ENCODE data around the gene TRIM5. TPM values are rescaled to one million over a fixed set of nuclear protein-coding genes. Genes with fewer than 3 reads are reported as not detected.

Gene TRIM5, protein sequence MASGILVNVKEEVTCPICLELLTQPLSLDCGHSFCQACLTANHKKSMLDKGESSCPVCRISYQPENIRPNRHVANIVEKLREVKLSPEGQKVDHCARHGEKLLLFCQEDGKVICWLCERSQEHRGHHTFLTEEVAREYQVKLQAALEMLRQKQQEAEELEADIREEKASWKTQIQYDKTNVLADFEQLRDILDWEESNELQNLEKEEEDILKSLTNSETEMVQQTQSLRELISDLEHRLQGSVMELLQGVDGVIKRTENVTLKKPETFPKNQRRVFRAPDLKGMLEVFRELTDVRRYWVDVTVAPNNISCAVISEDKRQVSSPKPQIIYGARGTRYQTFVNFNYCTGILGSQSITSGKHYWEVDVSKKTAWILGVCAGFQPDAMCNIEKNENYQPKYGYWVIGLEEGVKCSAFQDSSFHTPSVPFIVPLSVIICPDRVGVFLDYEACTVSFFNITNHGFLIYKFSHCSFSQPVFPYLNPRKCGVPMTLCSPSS
- 10 to 100 TPM; 15.3 to 19.2 (median 18.2) TPM for total RNA-seq
- long read RNA-seq, partial matches to known transcripts: 1 of 4 reads
- long read RNA-seq, other reads (novel, unspliced or antisense): 2 of 4 reads

DNA sequence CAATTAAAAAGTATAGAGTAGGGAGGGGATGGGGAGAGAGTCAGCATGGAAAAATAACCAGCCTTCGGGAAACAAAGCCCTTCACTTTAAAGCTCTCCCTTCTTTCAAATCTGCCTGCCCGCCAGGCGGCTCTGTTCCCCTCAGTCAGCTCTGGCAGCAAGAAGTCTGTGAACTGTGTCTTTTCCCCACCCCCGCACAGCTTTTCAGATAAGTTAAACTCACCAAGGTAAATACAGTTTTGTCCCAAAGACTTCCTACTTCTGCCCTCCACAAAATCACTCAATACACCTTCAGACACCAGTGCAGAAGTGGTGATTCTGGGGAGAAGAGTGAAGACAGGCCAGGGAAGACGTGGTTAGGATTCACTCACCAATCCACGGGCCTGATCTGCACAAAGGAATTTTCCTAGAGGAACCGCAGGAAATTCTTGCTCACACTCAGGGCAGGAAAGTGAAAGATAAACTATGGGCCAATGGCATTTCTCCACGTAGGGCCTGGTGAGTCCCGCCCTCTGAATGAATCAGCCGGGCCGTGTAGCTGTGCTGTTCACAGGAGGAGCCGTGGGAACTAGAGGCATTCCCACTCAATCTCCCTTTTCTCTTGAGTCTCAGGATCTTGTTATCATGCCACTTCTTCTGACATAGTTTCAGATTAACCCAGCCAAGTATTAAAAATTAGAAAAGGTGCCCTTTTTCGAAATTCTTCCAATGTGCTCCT, at the start of gene TRIM5:
Gene TRIM5 (minus strand): TSS at position 429 of the 717 bp plus-strand sequence. CDS start 4,897 bp downstream, outside the sequence.
- H3K4me3 ChIP-seq: peak within 1 kb of the TSS; percentile 38 to 63 (median 53)
- intact Hi-C loops (cut with DNase I): no loop called here
- ATAC-seq: peak; percentile 95 to 98 (median 96)
- H3K27ac ChIP-seq: peak within 1 kb of the TSS; percentile 86 to 93 (median 91)
- peaks cover 0 to 4% (median 0%) of the 10 kb centered on the region in 4 donors for H3K36me3 ChIP-seq
- TF ChIP-seq, protein P1, sequence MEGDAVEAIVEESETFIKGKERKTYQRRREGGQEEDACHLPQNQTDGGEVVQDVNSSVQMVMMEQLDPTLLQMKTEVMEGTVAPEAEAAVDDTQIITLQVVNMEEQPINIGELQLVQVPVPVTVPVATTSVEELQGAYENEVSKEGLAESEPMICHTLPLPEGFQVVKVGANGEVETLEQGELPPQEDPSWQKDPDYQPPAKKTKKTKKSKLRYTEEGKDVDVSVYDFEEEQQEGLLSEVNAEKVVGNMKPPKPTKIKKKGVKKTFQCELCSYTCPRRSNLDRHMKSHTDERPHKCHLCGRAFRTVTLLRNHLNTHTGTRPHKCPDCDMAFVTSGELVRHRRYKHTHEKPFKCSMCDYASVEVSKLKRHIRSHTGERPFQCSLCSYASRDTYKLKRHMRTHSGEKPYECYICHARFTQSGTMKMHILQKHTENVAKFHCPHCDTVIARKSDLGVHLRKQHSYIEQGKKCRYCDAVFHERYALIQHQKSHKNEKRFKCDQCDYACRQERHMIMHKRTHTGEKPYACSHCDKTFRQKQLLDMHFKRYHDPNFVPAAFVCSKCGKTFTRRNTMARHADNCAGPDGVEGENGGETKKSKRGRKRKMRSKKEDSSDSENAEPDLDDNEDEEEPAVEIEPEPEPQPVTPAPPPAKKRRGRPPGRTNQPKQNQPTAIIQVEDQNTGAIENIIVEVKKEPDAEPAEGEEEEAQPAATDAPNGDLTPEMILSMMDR (IDR thresholded peaks at IDR 0.05): peak; percentile 57 to 65 (median 60)
- peak; percentile 75 for TF ChIP-seq POLR2A (IDR thresholded peaks at IDR 0.05)
- H3K9me3 ChIP-seq: no peaks in the 10 kb centered on the region
- peak; percentile 85 to 90 (median 87) for DNase-seq
- under 1% methylated on average over 13 of the region's 13 CpGs for WGBS (ENCODE audit: insufficient coverage, low coverage, low lambda C conversion rate, missing lambda C conversion rate)
- H3K27me3 ChIP-seq: no peaks in the 10 kb centered on the region
- peaks cover 0 to 10% (median 0%) of the 10 kb centered on the region in 4 donors for H3K4me1 ChIP-seq

DNA sequence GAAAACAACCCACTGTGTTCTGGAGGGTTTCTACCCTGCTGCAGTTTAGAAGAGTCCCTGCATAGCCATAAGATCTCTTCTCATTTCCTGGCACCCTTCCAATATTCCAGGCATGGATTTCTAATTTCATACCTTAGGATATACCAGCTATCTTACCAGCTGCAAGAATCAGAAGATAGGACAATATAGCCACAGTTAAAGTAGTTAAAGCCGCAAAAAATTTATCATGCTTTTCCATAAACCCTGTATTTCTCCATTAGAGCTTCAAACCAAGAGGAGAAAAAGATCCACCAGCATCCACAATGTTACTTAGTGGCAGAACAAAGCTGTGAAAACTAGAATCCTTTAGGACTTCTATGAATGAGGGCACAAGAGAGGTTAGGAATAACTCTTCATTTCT, 42.8 kb upstream of the TRIM5 start:
- WGBS (ENCODE audit: insufficient coverage, low coverage, low lambda C conversion rate, missing lambda C conversion rate): 77% methylated on average over 1 of the region's 1 CpG
- intact Hi-C loops (cut with DNase I): no loop called here
- TF ChIP-seq POLR2A (IDR thresholded peaks at IDR 0.05): no peak
- TF ChIP-seq, protein P1 (IDR thresholded peaks at IDR 0.05): no peak
- Histone ChIP-seq H3K36me3 (no peaks in the 10 kb centered on the region), H3K27me3 (no peaks in the 10 kb centered on the region), H3K9me3 (no peaks in the 10 kb centered on the region), H3K27ac (no peak overlapping the region), H3K4me1 (no peaks in the 10 kb centered on the region), H3K4me3 (no peak overlapping the region)
- ATAC-seq (no peak), DNase-seq (no peak)

DNA sequence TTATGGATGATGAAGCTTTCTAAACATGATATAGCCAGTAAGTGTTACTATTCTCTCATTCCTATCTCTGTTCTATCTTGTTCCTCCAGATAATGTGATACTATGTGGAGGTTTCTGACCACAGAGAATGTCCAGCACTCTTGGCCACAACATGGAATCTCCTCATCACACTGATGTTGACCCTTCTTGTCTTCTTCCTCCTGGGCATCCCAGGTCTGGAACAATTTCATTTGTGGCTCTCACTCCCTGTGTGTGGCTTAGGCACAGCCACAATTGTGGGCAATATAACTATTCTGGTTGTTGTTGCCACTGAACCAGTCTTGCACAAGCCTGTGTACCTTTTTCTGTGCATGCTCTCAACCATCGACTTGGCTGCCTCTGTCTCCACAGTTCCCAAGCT, 41.5 kb upstream of the TRIM5 start:
- intact Hi-C loops (cut with DNase I): no loop called here
- Histone ChIP-seq H3K27ac (no peak overlapping the region), H3K4me3 (no peak overlapping the region), H3K9me3 (no peaks in the 10 kb centered on the region), H3K4me1 (no peaks in the 10 kb centered on the region), H3K27me3 (no peaks in the 10 kb centered on the region), H3K36me3 (no peaks in the 10 kb centered on the region)
- no peak for TF ChIP-seq POLR2A (IDR thresholded peaks at IDR 0.05)
- TF ChIP-seq, protein P1 (IDR thresholded peaks at IDR 0.05): no peak
- WGBS (ENCODE audit: insufficient coverage, low coverage, low lambda C conversion rate, missing lambda C conversion rate): 83% methylated on average over 1 of the region's 1 CpG
- DNase-seq (no peak), ATAC-seq (no peak)

DNA sequence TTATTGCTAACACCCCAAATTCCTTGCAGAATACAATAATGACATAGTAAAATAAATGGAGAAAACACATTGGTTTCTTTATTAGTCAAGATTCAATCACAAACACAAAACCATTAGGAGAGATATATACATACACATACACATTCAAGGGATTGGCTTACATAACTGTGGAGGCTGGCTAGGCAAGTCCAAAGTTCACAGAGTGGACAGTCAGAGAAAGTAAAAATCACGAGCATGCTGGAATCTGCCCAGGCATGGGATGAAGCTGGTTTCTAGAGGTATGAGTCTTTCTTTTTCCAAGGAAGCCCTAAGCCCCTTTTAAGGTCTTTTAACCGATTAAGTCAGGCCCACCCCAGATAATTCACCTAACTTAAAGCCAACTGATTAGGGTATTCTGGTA, 37.7 kb upstream of the TRIM5 start:
- 68% methylated on average over 2 of the region's 2 CpGs for WGBS (ENCODE audit: insufficient coverage, low coverage, low lambda C conversion rate, missing lambda C conversion rate)
- Histone ChIP-seq H3K27me3 (no peaks in the 10 kb centered on the region), H3K4me3 (no peak overlapping the region), H3K9me3 (no peaks in the 10 kb centered on the region), H3K27ac (no peak overlapping the region), H3K36me3 (no peaks in the 10 kb centered on the region), H3K4me1 (no peaks in the 10 kb centered on the region)
- TF ChIP-seq, protein P1 (IDR thresholded peaks at IDR 0.05): no peak
- no peak for TF ChIP-seq POLR2A (IDR thresholded peaks at IDR 0.05)
- intact Hi-C loops (cut with DNase I): no loop called here
- DNase-seq (no peak), ATAC-seq (peak; percentile 72 to 81 (median 78))
